IMR-90 (cell line): ENCODE results near the gene PATJ. TPM values are rescaled to one million over a fixed set of nuclear protein-coding genes. Genes with fewer than 3 reads are reported as not detected.

Source experiments
- ATAC-seq: fragments of 200-7000 bp; cut with Tn5 transposase; 2 replicates; pipeline ENCODE4 v1.9.1; 2020; ENCODE audit warnings: low read depth, mild to moderate bottlenecking, moderate library complexity
- BruUV-seq: library from RNA; stranded (reverse); fragments of 400-500 nt; replicated peaks from 2 replicates; lab custom pipeline; 2021; lab: Mats Ljungman, UMichigan
- CTCF ChIA-PET: fragments of 300-600 bp; formaldehyde crosslinking; extraction: SDS; loops from one replicate; lab custom pipeline; 2021; ENCODE audit warnings: antibody characterized with exemption; lab: Yijun Ruan, JAX
- POLR2A ChIA-PET: fragments of 300-600 bp; sonication (Branson Sonifier 250); formaldehyde crosslinking; loops from one replicate; lab custom pipeline; 2022; ENCODE audit warnings: antibody characterized with exemption; ENCODE audit not compliant: unreplicated experiment; lab: Charles Lee
- DNase-seq: peaks from one replicate; pipeline ENCODE4 v3.0.0; 2013
- H2AFZ ChIP-seq: replicated peaks from 2 replicates; pipeline ENCODE3; 2013; ENCODE audit warnings: low read length, mild to moderate bottlenecking; ENCODE audit not compliant: poor library complexity
- H2AK5ac ChIP-seq: 2 replicates; pipeline ENCODE4 v1.6.1; 2013; ENCODE audit warnings: low read depth, low read length, inconsistent platforms
- H2AK9ac ChIP-seq: replicated peaks from 2 replicates; pipeline ENCODE3; 2013; ENCODE audit warnings: mild to moderate bottlenecking, low read depth, low read length, moderate library complexity; ENCODE audit not compliant: poor library complexity
- H2BK120ac ChIP-seq: 2 replicates; pipeline ENCODE4 v1.6.1; 2013; ENCODE audit warnings: low read depth, low read length, inconsistent platforms
- H2BK15ac ChIP-seq: 3 replicates; pipeline ENCODE4 v1.6.1; 2013; ENCODE audit warnings: low read depth, low read length, inconsistent platforms
- H2BK20ac ChIP-seq: 2 replicates; pipeline ENCODE4 v1.6.1; 2013; ENCODE audit warnings: low read depth, mild to moderate bottlenecking, inconsistent platforms, low read length, moderate library complexity
- H2BK5ac ChIP-seq: 2 replicates; pipeline ENCODE4 v1.6.1; 2013; ENCODE audit warnings: mild to moderate bottlenecking, low read depth, low read length, inconsistent platforms; ENCODE audit not compliant: poor library complexity, severe bottlenecking
- H3K14ac ChIP-seq: replicated peaks from 2 replicates; pipeline ENCODE4 v1.6.1; 2013; ENCODE audit warnings: low read depth, low read length, inconsistent platforms
- H3K18ac ChIP-seq: 2 replicates; pipeline ENCODE4 v1.6.1; 2013; ENCODE audit warnings: low read depth, low read length, control low read depth
- H3K23ac ChIP-seq: 2 replicates; pipeline ENCODE4 v1.6.1; 2013; ENCODE audit warnings: low read depth, low read length, inconsistent platforms
- H3K27ac ChIP-seq: 2 replicates; pipeline ENCODE4 v1.5.1; 2013; ENCODE audit warnings: mild to moderate bottlenecking, control low read depth, low read length; ENCODE audit not compliant: insufficient read depth
- H3K27me3 ChIP-seq: 2 replicates; pipeline ENCODE4 v1.6.1; 2013; ENCODE audit warnings: low read length; ENCODE audit not compliant: control insufficient read depth, insufficient read depth
- H3K36me3 ChIP-seq: 2 replicates; pipeline ENCODE4 v1.6.1; 2013; ENCODE audit warnings: low read length, mixed read lengths; ENCODE audit not compliant: control insufficient read depth, insufficient read depth
- H3K4ac ChIP-seq: 2 replicates; pipeline ENCODE4 v1.6.1; 2013; ENCODE audit warnings: low read depth, low read length, inconsistent platforms
- H3K4me1 ChIP-seq: 2 replicates; pipeline ENCODE4 v1.6.1; 2013; ENCODE audit warnings: low read length, mixed read lengths; ENCODE audit not compliant: control insufficient read depth, insufficient read depth
- H3K4me2 ChIP-seq: 2 replicates; pipeline ENCODE4 v1.6.1; 2013; ENCODE audit warnings: low read depth, mild to moderate bottlenecking, control low read depth, low read length, moderate library complexity
- H3K4me3 ChIP-seq: 2 replicates; pipeline ENCODE4 v1.5.1; 2013; ENCODE audit warnings: low read depth, mild to moderate bottlenecking, control low read depth, low read length, moderate library complexity; ENCODE audit not compliant: insufficient read depth
- H3K56ac ChIP-seq: 2 replicates; pipeline ENCODE4 v1.6.1; 2013; ENCODE audit warnings: low read length, inconsistent platforms; ENCODE audit not compliant: insufficient read depth; ENCODE audit errors: extremely low read depth
- H3K79me1 ChIP-seq, 2 experiments: 2 replicates each; pipeline ENCODE4 v1.6.1; 2013; ENCODE audit warnings: low read length in 2 of 2, inconsistent platforms in 1 of 2, low read depth in 1 of 2
- H3K9ac ChIP-seq: 2 replicates; pipeline ENCODE4 v1.6.1; 2013; ENCODE audit warnings: low read depth, low read length, control low read depth
- H3K9me1 ChIP-seq: 2 replicates; pipeline ENCODE4 v1.6.1; 2013; ENCODE audit warnings: low read length, inconsistent platforms; ENCODE audit not compliant: insufficient read depth
- H3K9me3 ChIP-seq: 2 replicates; pipeline ENCODE4 v1.6.1; 2013; ENCODE audit warnings: low read length; ENCODE audit not compliant: control insufficient read depth, insufficient read depth
- H4K20me1 ChIP-seq: 2 replicates; pipeline ENCODE4 v1.6.1; 2013; ENCODE audit warnings: low read length, inconsistent platforms; ENCODE audit not compliant: insufficient read depth
- H4K5ac ChIP-seq: 2 replicates; pipeline ENCODE4 v1.6.1; 2013; ENCODE audit warnings: mild to moderate bottlenecking, low read depth, low read length, control low read depth
- H4K8ac ChIP-seq, 2 experiments: 2 replicates each; pipeline ENCODE4 v1.6.1; 2013; ENCODE audit warnings: low read depth in 2 of 2, low read length in 2 of 2, control low read depth in 1 of 2, inconsistent platforms in 1 of 2
- H4K91ac ChIP-seq: 2 replicates; pipeline ENCODE4 v1.6.1; 2013; ENCODE audit warnings: low read depth, low read length, inconsistent platforms; ENCODE audit not compliant: insufficient read depth
- CEBPB ChIP-seq: IDR thresholded peaks from 2 replicates; pipeline ENCODE4 v1.6.1; 2012; ENCODE audit warnings: low read depth, low read length, improper control_type of control experiment
- ELK1 ChIP-seq: fragments of 150-350 bp; IDR thresholded peaks from 2 replicates; pipeline ENCODE4 v1.6.1; 2016; ENCODE audit warnings: low read depth, mild to moderate bottlenecking, low read length, moderate library complexity, borderline replicate concordance
- MAFK ChIP-seq: IDR thresholded peaks from 2 replicates; pipeline ENCODE4 v1.6.1; 2012; ENCODE audit warnings: low read depth, low read length, improper control_type of control experiment
- MAZ ChIP-seq: IDR thresholded peaks from 2 replicates; pipeline ENCODE4 v1.6.1; 2012; ENCODE audit warnings: low read depth, mild to moderate bottlenecking, low read length, improper control_type of control experiment, moderate library complexity, borderline replicate concordance
- MXI1 ChIP-seq: IDR thresholded peaks from 2 replicates; pipeline ENCODE4 v1.6.1; 2012; ENCODE audit warnings: low read depth, mild to moderate bottlenecking, low read length, moderate library complexity, borderline replicate concordance
- WGBS, 2 experiments: methylation state at CpG; one replicate each; pipeline versions ENCODE4 v1.1.5 to v1.1.7; 2013; ENCODE audit warnings: missing lambda C conversion rate in 2 of 2; ENCODE audit not compliant: insufficient read length in 1 of 2; ENCODE audit errors: extremely low coverage in 2 of 2; 5-methylcytosine and 5-hydroxymethylcytosine counted together
- dilution Hi-C: fragments of 300-500 bp; cut with HindIII; formaldehyde crosslinking; loops from one replicate; pipeline ENCODE4 v1.14.3; 2018; ENCODE audit warnings: low sequenced_read_pairs; ENCODE audit not compliant: unreplicated experiment
- in situ Hi-C: fragments of 300-500 bp; cut with MboI; formaldehyde crosslinking; loops from 3 replicates; pipeline ENCODE4 v1.14.3; 2019; ENCODE audit warnings: low sequenced_read_pairs, inconsistent platforms, mixed read lengths
- intact Hi-C: fragments of 100-400 bp; cut with micrococcal nuclease; formaldehyde crosslinking; loops from 2 replicates; pipeline ENCODE4 v1.10.0; 2022
- polyA plus RNA-seq, 3 experiments: library from polyadenylated mRNA; depleted of rRNA; stranded (reverse); fragments of >200 nt; gene quantifications; 2 replicates each; pipeline ENCODE4 v1.2.3, GENCODE V29; 2012; ENCODE audit warnings: low replicate concordance in 1 of 3
- total RNA-seq: library from RNA; depleted of rRNA; stranded (reverse); fragments of >200 nt; gene quantifications from 2 replicates; pipeline ENCODE4 v1.2.3, GENCODE V29; 2012
- TF ChIP-seq, protein P1 (sequence below): fragments of 150-350 bp; IDR thresholded peaks from 2 replicates; pipeline ENCODE4 v1.6.1; 2017; ENCODE audit warnings: mild to moderate bottlenecking, antibody characterized with exemption, low read length, low read depth
- TF ChIP-seq, protein P2 (sequence below): conservative IDR thresholded peaks from 2 replicates; pipeline ENCODE4 v1.5.1; 2012; ENCODE audit warnings: mild to moderate bottlenecking, low read depth, low read length, improper control_type of control experiment

Gene PATJ
- total and polyA plus RNA-seq, 2 of the 4 experiments (the other 2 are of a cell fraction): 2.0 to 3.4 TPM

GRCh38 chr1:61844006-61844405 lies 101.7 kb downstream of the PATJ start:
- Histone ChIP-seq H3K4me2 (no peak overlapping the region), H3K4me1 (peaks cover 8% of the 10 kb centered on the region), H3K79me1 (no peaks in the 10 kb centered on the region), H3K56ac (no peak overlapping the region), H3K18ac (no peak overlapping the region), H3K9ac (no peak overlapping the region), H3K9me1 (0 out of 2 replicates have a peak, but pooled peaks cover 3% of the 10 kb centered on the region), H3K36me3 (no peaks in the 10 kb centered on the region), H3K23ac (no peak overlapping the region), H3K27ac (no peak overlapping the region), H3K9me3 (no peaks in the 10 kb centered on the region), H2BK120ac (no peak overlapping the region), H4K91ac (no peak overlapping the region), H2AK9ac (no peak overlapping the region), H2AFZ (no peak overlapping the region), H3K4ac (no peak overlapping the region), H3K14ac (no peak overlapping the region), H2BK5ac (no peak overlapping the region), H4K5ac (no peak overlapping the region), H3K4me3 (no peak overlapping the region), H2BK15ac (no peak overlapping the region), H3K27me3 (no peaks in the 10 kb centered on the region), H2AK5ac (no peak overlapping the region), H4K20me1 (no peaks in the 10 kb centered on the region), H2BK20ac (no peak overlapping the region), H4K8ac (no peak overlapping the region)
- dilution Hi-C loops: no loop called here
- BruUV-seq: no TSS peak
- WGBS, 2 experiments: no CpG with 5 or more reads among the region's 1 CpG
- DNase-seq (no peak), ATAC-seq (no peak)
- POLR2A ChIA-PET: no interaction called here
- CTCF ChIA-PET: interaction anchor here (0.5 to 1.3 kb wide), 2 partner anchors 9 to 544 kb away, joined by 3 to 4 read pairs; no protein-coding TSS in a partner anchor
- intact Hi-C loops: no loop called here
- TF ChIP-seq, protein P1, sequence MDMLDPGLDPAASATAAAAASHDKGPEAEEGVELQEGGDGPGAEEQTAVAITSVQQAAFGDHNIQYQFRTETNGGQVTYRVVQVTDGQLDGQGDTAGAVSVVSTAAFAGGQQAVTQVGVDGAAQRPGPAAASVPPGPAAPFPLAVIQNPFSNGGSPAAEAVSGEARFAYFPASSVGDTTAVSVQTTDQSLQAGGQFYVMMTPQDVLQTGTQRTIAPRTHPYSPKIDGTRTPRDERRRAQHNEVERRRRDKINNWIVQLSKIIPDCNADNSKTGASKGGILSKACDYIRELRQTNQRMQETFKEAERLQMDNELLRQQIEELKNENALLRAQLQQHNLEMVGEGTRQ: no peak
- TF ChIP-seq MXI1 (no peak), CEBPB (no peak), MAZ (no peak), ELK1 (no peak), MAFK (no peak)
- TF ChIP-seq, protein P2, sequence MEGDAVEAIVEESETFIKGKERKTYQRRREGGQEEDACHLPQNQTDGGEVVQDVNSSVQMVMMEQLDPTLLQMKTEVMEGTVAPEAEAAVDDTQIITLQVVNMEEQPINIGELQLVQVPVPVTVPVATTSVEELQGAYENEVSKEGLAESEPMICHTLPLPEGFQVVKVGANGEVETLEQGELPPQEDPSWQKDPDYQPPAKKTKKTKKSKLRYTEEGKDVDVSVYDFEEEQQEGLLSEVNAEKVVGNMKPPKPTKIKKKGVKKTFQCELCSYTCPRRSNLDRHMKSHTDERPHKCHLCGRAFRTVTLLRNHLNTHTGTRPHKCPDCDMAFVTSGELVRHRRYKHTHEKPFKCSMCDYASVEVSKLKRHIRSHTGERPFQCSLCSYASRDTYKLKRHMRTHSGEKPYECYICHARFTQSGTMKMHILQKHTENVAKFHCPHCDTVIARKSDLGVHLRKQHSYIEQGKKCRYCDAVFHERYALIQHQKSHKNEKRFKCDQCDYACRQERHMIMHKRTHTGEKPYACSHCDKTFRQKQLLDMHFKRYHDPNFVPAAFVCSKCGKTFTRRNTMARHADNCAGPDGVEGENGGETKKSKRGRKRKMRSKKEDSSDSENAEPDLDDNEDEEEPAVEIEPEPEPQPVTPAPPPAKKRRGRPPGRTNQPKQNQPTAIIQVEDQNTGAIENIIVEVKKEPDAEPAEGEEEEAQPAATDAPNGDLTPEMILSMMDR: no peak
- in situ Hi-C loops: loop anchor here (5.0 to 10.0 kb wide), 2 partner anchors 122 to 869 kb away; no protein-coding TSS in a partner anchor
